GM18861 (cell line): ENCODE data around the gene ZNF579.
"Not testable (repeated sequence)": the region's sequence is repeated elsewhere in the genome, so short reads cannot be mapped to it uniquely, and the experiment has no call there.

ENCODE experiments used
- ATAC-seq: cut with Tn5 transposase; IDR thresholded peaks from one replicate; pipeline ENCODE4 v1.9.1; 2021; ENCODE audit not compliant: unreplicated experiment

Gene ZNF579

GRCh38 chr19:55573929-55574328, 6.7 kb downstream of the ZNF579 start:
- ATAC-seq = not testable (repeated sequence)

- ATAC-seq = not testable (repeated sequence)
These were observed 11.2 kb downstream of the ZNF579 start for GRCh38 chr19:55569477-55569876.

DNA sequence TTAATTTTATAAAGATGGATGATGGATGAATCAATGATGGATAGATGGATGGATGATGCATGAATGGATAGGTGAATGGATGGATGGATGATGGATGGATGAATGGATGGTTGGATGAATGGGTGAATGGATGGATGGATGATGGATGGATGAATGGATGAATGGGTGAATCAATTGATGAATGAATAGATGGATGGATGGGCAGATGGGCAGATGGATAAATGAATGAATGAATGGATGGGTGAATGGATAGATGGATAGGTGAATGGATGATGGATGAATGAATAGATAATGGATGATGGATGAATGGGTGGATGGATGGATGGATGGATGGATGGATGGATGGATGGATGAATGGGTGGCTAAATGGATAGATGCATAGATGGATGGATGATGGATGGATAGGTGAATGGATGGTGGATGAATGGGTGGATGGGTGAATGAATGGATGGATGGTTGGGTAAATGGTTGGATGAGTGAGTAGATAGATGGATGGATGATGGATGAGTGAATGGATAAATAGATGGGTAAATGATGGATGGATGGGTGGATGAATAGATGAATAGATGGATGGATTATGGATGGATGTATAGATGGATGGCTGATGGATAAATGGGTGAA, 12.8 kb downstream of the ZNF579 start:
- ATAC-seq = no peak

DNA sequence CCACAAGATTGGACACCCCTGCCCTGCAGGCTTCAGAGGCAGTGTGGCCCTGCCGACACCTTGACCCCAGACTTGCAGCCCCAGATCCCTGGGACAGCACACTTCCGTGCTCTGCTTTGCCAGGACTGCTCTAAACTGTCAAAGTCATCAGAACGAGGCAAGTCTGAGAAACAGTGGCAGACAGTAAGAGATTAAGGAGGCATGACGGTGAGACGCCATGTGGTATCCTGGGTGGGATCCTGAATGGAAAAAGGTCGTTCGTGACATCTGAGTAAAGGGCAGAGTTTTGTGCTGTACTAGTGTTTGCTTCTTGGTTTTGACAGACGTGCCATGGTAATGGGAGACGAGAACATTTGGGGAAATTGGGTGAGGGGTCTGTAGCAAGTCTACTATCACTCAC, 13.8 kb downstream of the ZNF579 start:
- ATAC-seq = no peak

- ATAC-seq = no peak
These were observed 17.4 kb downstream of the ZNF579 start for GRCh38 chr19:55563261-55563690.

DNA sequence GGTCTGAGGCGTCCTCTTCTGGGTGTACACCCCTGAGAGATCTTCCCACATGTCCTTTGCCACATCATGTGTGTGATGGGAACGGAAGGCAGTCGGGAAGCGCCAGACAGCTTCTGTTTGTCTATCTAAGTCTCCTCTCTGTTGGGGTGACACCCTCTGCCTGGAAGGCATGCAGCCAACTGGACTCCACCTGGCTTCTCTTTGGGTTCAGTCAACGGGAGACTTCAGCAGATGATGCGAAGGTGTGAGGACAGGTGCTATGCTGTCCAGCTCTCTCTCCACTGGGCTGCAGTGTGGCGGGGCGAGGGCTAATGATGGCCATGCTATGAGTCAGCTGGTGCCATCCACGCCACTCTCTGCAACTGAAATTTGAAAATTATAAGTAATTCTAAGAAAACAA, 21.0 kb downstream of the ZNF579 start:
- no peak for ATAC-seq

- ATAC-seq = no peak
These were observed 25.9 kb downstream of the ZNF579 start for GRCh38 chr19:55554741-55555152.

DNA sequence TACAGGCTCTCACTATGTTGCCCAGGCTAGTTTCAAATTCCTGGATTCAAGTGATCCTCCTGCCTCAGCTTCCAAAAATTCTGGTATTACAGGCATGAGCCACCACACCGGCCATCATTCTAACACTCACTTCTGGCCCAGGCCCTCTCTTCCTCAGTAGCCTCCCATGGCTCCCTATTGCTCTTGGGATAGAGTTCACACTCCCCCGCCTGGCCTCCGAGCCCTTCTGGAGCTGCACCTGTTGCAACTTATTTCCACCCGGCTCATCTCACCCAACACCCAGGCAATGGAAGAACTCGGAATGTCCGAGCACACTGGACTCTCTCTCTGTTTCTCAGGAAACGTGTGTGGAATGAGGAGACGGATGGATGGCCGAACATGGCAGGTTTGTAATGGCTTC, 26.3 kb downstream of the ZNF579 start:
- ATAC-seq = no peak

DNA sequence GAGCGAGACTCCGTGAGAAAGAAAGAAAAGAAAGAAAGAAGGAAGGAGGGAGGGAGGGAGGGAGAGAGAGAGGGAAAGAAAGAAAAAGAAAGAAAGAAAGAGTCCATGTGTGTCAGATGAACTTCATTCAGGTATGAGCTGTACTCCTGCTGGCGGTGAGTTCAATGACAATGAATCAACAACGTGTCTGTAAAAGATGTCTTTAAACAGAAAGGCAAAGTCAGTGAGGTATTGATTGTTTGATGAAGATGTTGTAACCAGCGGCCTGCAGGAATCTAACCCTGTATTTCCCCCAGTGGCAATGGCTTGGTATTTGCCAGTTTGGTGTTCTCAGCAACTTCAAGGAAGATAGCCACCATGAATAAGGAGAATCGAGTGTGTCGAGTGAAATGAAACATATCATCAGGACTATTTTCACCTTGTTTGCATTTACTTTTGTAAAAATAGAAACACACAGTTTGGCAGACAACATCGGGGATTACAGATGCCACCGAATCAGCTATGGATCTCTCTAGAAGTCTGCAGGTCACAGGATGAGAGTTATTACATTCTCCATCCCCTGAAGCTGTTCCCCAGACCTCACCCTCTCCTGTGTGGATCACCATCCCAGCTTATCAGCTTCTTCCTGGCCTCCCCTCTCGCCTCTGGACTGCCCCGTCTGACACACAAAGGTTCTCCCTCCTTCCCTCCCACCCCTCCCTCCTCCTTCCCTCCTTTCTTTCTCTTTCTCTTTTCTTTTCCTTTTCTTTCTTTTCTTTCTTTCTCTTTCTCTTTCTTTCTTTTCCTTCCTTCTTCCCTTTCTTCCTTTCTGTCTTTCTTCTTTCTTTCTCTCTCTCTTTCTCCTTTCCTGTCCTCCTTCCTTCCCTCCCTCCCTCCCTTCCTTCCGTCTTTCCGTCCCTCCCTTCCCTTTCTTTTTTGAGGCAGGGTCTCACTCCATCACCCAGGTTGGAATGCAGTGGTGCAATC, 27.1 kb downstream of the ZNF579 start:
- ATAC-seq = no peak

DNA sequence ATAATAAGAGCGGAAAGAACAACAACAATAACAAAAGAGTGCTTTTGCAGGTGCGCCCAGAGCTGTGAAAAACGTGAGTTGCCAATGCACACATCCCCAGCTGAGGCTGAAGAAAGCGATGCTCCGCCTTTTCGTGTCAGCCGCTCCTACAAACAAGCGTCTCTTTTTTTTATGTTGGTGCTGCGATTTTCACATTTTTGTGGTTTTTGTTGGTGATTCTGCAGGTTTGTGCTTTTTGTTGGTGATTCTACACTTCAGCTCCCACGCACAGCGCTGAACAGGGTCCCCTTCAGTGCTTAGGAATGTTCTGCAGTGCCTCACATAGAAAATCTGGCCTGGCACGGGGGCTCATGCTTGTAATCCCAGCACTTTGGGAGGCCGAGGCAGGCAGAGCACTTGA, 28.0 kb downstream of the ZNF579 start:
- ATAC-seq = no peak

GRCh38 chr19:55552206-55552605, 28.4 kb downstream of the ZNF579 start:
- ATAC-seq = no peak

DNA sequence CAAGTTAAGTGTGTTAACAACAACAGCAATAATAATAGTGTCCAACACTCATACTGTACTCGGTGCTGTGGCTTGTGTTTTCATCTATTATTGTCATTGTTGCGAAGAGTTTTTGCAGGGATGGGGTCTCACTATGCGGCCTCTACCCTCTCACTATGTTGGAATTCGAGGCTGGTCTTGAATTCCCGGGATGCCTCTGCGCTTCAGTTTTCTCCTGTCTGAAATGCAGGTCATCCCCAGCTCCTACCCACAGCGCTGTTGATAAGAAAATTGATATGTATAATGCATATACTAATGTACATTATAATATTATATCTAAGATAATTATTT, 30.4 kb downstream of the ZNF579 start:
- no peak for ATAC-seq

DNA sequence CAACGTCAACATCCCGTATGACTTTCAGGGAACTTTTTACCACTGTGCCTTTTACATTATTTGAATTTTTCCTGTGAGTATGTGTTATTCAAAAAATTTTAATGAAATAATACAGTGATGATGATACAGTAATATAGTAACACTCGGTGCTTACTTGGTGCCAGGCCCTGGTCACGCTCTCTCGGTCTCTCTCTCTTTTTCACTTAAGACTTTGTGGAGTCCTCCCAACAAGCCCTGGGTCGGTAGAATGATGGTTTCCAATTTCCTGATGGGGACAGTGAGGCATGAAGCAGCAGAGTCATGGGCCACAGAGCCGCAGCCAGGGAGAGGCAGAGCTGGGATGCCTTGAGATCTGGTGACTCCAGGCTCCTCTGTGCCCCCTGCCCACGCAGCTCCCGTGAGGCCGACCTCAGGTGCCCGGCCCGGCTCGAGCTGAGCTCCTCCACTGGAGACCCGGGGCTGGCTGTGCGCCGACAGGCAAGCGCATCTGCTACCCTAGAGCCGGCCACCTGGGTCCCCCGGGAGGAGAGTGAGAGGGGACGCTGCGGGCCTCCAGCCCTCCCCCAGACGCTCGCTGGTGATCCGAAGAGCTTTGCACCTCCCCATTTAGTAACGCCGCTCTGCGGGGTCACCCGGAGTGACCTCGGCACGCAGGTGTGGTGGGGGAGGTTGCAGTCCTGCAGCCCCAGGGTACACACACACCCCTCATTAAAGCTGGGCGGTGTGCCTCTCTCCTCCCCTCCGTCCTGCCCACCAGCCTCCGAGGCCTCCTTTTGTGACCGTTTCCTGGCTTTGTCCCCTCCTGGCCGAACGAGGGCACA, 30.9 kb downstream of the ZNF579 start:
- no peak for ATAC-seq

GRCh38 chr19:55546822-55547614, 33.6 kb downstream of the ZNF579 start:
- no peak for ATAC-seq

DNA sequence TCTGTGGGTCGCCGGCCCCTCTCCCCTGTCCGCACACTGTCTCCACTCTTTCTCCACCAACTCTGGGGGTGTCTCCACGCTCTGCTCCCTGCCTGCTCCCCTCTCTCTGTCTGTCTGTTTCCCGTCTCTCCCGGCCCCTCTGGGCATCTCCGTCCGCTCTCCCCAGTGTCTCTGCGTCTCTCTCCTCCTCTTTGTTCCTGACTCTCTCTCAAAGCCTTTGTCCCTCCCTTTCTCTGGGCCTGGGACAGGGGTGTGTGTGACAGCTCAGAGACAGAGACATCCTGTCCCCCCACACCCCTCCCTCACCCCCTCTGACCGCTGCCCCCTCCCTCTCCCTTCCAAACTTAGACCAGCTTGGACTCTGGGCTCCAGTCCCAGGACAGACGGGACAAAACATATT, 34.6 kb downstream of the ZNF579 start:
- no peak for ATAC-seq

DNA sequence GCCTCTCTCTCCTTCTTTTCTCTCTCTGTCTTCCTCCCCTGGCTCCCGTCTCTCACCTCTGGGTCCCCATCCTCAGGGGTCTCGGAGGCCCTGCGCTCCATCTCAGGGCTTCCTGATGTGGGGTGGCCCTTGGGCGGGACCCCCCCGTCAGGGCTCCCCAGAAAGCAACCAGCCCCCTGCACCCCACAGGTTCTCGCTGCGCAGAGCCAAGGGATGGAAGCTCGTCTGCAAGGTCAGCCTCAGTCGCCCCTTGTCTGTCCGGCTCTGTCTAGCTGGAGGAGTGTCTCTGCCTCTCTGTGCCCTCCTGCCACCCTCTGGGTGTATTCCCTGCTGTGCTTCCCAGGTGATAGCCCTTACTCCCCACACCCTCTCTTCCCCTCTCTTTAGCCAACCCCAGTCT, 35.2 kb downstream of the ZNF579 start, which contains the start of gene SBK3:
Gene SBK3, minus strand, starts transcription at position 101 of the 400 bp plus-strand sequence. Its CDS starts 0 bp downstream, at position 101.
- no peak for ATAC-seq

GRCh38 chr19:55544776-55545439, 35.7 kb downstream of the ZNF579 start:
- ATAC-seq = no peak

GRCh38 chr19:55544014-55544413, 36.6 kb downstream of the ZNF579 start:
- no peak for ATAC-seq

DNA sequence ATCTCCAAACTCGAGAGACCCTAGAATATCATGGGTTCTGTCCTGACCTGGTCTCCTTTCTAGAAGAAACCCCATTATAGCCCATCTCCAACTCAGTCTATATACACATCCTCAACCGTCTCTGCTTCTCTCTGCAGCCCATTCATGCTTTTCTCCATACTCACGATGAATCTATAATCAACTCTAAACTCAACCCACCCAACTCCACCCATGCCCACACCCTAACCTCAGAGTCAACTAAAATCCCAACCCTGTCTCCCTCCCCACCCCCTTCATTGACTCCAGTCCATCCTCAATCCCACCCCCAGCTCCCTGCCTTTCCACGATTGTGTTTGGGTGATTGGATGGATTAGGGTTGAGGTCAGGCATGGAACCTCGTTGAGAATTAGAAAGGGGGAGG, 37.1 kb downstream of the ZNF579 start:
- ATAC-seq = no peak

- no peak for ATAC-seq
These were observed 38.3 kb downstream of the ZNF579 start for GRCh38 chr19:55542292-55542855.
